ENCODE measurements around the gene ZNF619.

- TF ChIP-seq CTCF (IDR thresholded peaks at IDR 0.05; ENCODE audit: insufficient read depth, low read length) (no peak), POLR2AphosphoS5 (IDR thresholded peaks at IDR 0.05; ENCODE audit: low read depth) (no peak), SPI1 (IDR thresholded peaks at IDR 0.05; ENCODE audit: borderline replicate concordance, low read depth) (no peak)
Observed at GRCh38 chr3:40518848-40519247, 41.9 kb downstream of the ZNF619 start.

Measured in HL-60 (cell line).